ENCODE data around the gene MORN1. TPM values are rescaled to one million over a fixed set of nuclear protein-coding genes. Genes with fewer than 3 reads are reported as not detected.

MORN1 gene
- total RNA-seq, 1 donor from 2014 or later = 11.8 TPM

- TF ChIP-seq POLR2AphosphoS5 (IDR thresholded peaks at IDR 0.05; ENCODE audit: insufficient read depth in 1 of 2, low read depth in 1 of 2) (no peak), POLR2A (IDR thresholded peaks at IDR 0.05) (no peak), CTCF (IDR thresholded peaks at IDR 0.05) (no peak)
- no peaks in the 10 kb centered on the region for H3K9me3 ChIP-seq
- DNase-seq (ENCODE audit: extremely low spot score in 2 of 2) = no peak
- H3K27me3 ChIP-seq = no peaks in the 10 kb centered on the region
- intact Hi-C loops (cut with DNase I) = no loop called here
- H3K4me3 ChIP-seq = no peak overlapping the region
- H3K4me1 ChIP-seq = peaks cover 13% of the 10 kb centered on the region
- no peaks in the 10 kb centered on the region for H3K36me3 ChIP-seq
- no peak overlapping the region for H3K27ac ChIP-seq
Measured at GRCh38 chr1:2429780-2430591, 38.6 kb upstream of the MORN1 start.

- DNase-seq (ENCODE audit: extremely low spot score in 2 of 2) = no peak
- Histone ChIP-seq H3K9me3 (no peaks in the 10 kb centered on the region), H3K4me3 (peak overlapping the region; percentile 7 to 34), H3K27me3 (no peaks in the 10 kb centered on the region), H3K27ac (peak overlapping the region; percentile 81), H3K36me3 (no peaks in the 10 kb centered on the region), H3K4me1 (peaks cover 13% of the 10 kb centered on the region)
- intact Hi-C loops (cut with DNase I) = no loop called here
- TF ChIP-seq POLR2AphosphoS5 (IDR thresholded peaks at IDR 0.05; ENCODE audit: insufficient read depth in 1 of 2, low read depth in 1 of 2) (peak; percentile 42 to 55), CTCF (IDR thresholded peaks at IDR 0.05) (no peak), POLR2A (IDR thresholded peaks at IDR 0.05) (no peak)
Measured at GRCh38 chr1:2428490-2428889, 37.1 kb upstream of the MORN1 start.

GRCh38 chr1:2427976-2428375, 36.6 kb upstream of the MORN1 start:
- TF ChIP-seq POLR2AphosphoS5 (IDR thresholded peaks at IDR 0.05; ENCODE audit: insufficient read depth in 1 of 2, low read depth in 1 of 2) (no peak), POLR2A (IDR thresholded peaks at IDR 0.05) (no peak), CTCF (IDR thresholded peaks at IDR 0.05) (no peak)
- Histone ChIP-seq H3K27ac (no peak overlapping the region), H3K4me3 (no peak overlapping the region), H3K36me3 (no peaks in the 10 kb centered on the region), H3K4me1 (peaks cover 13% of the 10 kb centered on the region), H3K27me3 (no peaks in the 10 kb centered on the region), H3K9me3 (no peaks in the 10 kb centered on the region)
- DNase-seq (ENCODE audit: extremely low spot score in 2 of 2) = no peak
- intact Hi-C loops (cut with DNase I) = no loop called here

- Histone ChIP-seq H3K4me1 (peaks cover 13% of the 10 kb centered on the region), H3K27me3 (no peaks in the 10 kb centered on the region), H3K9me3 (no peaks in the 10 kb centered on the region), H3K36me3 (no peaks in the 10 kb centered on the region), H3K27ac (no peak overlapping the region), H3K4me3 (no peak overlapping the region)
- TF ChIP-seq POLR2AphosphoS5 (IDR thresholded peaks at IDR 0.05; ENCODE audit: insufficient read depth in 1 of 2, low read depth in 1 of 2) = no peak
- TF ChIP-seq CTCF (IDR thresholded peaks at IDR 0.05) = no peak
- no peak for TF ChIP-seq POLR2A (IDR thresholded peaks at IDR 0.05)
- intact Hi-C loops (cut with DNase I) = no loop called here
- DNase-seq (ENCODE audit: extremely low spot score in 2 of 2) = no peak
Measured at GRCh38 chr1:2427051-2427450, 35.7 kb upstream of the MORN1 start.

GRCh38 chr1:2426540-2426939, 35.2 kb upstream of the MORN1 start:
- Histone ChIP-seq H3K27me3 (no peaks in the 10 kb centered on the region), H3K36me3 (no peaks in the 10 kb centered on the region), H3K9me3 (no peaks in the 10 kb centered on the region), H3K27ac (no peak overlapping the region), H3K4me1 (peaks cover 13% of the 10 kb centered on the region), H3K4me3 (no peak overlapping the region)
- no peak for DNase-seq (ENCODE audit: extremely low spot score in 2 of 2)
- intact Hi-C loops (cut with DNase I) = no loop called here
- no peak for TF ChIP-seq POLR2A (IDR thresholded peaks at IDR 0.05)
- no peak for TF ChIP-seq POLR2AphosphoS5 (IDR thresholded peaks at IDR 0.05; ENCODE audit: insufficient read depth in 1 of 2, low read depth in 1 of 2)
- TF ChIP-seq CTCF (IDR thresholded peaks at IDR 0.05) = no peak
